OCI-LY7 (cell line): ENCODE data around the gene SND1.

Source experiments
- EZH2phosphoT487 ChIP-seq: fragments of 200-600 bp; sonication (generic); IDR thresholded peaks from 2 replicates; pipeline ENCODE4 v1.6.1; 2018; ENCODE audit warnings: low read depth, borderline replicate concordance, mild to moderate bottlenecking, mixed run types, antibody characterized with exemption, low read length, moderate library complexity, mixed read lengths
- TF ChIP-seq, protein P1 (sequence below): fragments of 200-600 bp; sonication (generic); conservative IDR thresholded peaks from 2 replicates; pipeline ENCODE4 v1.5.1; 2014; ENCODE audit warnings: mild to moderate bottlenecking, antibody characterized with exemption, low read length, moderate library complexity, mixed read lengths

DNA sequence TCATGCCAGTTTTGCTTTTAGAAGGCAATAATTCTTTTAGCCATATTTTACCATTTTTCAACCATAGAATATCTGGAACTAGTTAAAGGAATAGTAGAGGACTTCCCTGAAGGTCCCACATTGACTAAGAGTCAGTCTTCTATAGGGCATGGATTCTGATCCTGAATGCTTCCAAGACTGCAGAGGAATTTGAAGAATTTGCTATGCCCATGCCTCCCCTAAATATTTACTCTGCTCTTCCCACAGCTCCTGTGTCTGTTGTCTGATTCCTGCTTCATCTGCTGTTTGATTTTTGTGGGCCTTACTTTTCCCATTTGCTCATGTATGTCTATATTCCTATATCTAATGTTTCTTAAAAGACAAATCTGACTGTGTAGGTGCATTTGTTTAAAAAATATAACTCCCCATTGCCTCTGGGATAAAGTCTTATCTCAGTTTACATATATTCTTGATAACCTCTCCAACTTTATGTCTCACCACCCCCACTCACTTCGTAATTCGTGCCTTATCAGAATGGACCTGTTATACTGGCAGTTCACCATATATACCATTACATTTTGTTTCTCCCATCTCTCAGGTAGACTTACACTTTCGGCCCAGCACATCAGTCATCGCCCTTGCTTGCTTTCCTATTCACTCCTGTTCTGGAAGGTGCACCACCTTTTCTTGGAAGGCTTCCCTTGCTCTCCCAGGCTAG is 345.4 kb downstream of the SND1 start:
- TF ChIP-seq, protein P1, sequence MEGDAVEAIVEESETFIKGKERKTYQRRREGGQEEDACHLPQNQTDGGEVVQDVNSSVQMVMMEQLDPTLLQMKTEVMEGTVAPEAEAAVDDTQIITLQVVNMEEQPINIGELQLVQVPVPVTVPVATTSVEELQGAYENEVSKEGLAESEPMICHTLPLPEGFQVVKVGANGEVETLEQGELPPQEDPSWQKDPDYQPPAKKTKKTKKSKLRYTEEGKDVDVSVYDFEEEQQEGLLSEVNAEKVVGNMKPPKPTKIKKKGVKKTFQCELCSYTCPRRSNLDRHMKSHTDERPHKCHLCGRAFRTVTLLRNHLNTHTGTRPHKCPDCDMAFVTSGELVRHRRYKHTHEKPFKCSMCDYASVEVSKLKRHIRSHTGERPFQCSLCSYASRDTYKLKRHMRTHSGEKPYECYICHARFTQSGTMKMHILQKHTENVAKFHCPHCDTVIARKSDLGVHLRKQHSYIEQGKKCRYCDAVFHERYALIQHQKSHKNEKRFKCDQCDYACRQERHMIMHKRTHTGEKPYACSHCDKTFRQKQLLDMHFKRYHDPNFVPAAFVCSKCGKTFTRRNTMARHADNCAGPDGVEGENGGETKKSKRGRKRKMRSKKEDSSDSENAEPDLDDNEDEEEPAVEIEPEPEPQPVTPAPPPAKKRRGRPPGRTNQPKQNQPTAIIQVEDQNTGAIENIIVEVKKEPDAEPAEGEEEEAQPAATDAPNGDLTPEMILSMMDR, result no peak
- TF ChIP-seq EZH2phosphoT487, result no peak
